HepG2 (cell line): Measurements from ENCODE around the gene PIGR. TPM values are rescaled to one million over a fixed set of nuclear protein-coding genes. Genes with fewer than 3 reads are reported as not detected.

Experiments
- ARID4A ChIP-seq: sonication (generic); formaldehyde crosslinking; IDR thresholded peaks from 2 replicates; pipeline ENCODE4 v1.5.0; 2020; ENCODE audit warnings: mild to moderate bottlenecking, missing genetic modification reagents, borderline replicate concordance
- FOXA3 ChIP-seq: IDR thresholded peaks from 2 replicates; pipeline ENCODE4 v1.6.1; 2016; ENCODE audit warnings: missing genetic modification reagents, missing compliant biosample characterization
- FOXC1 ChIP-seq: sonication (generic); formaldehyde crosslinking; IDR thresholded peaks from 2 replicates; pipeline ENCODE4 v1.8.0; 2022; ENCODE audit warnings: mild to moderate bottlenecking, missing genetic modification reagents, borderline replicate concordance
- JUNB ChIP-seq: sonication (generic); formaldehyde crosslinking; IDR thresholded peaks from 2 replicates; pipeline ENCODE4 v1.8.0; 2022; ENCODE audit warnings: missing genetic modification reagents, mild to moderate bottlenecking, borderline replicate concordance
- KLF12 ChIP-seq: sonication (generic); formaldehyde crosslinking; IDR thresholded peaks from 2 replicates; pipeline ENCODE4 v1.4.0; 2020; ENCODE audit warnings: missing genetic modification reagents, borderline replicate concordance
- MAFF ChIP-seq: IDR thresholded peaks from 2 replicates; pipeline ENCODE4 v1.6.1; 2011; ENCODE audit warnings: low read depth, low read length, improper control_type of control experiment
- THAP9 ChIP-seq: sonication (generic); formaldehyde crosslinking; IDR thresholded peaks from 2 replicates; pipeline ENCODE4; 2020; ENCODE audit warnings: missing genetic modification reagents, mild to moderate bottlenecking, borderline replicate concordance
- U2AF1 ChIP-seq: fragments of 200-400 bp; formaldehyde crosslinking; optimal IDR thresholded peaks from 2 replicates; pipeline ENCODE3; 2017; ENCODE audit warnings: mild to moderate bottlenecking, low read depth, low read length
- XRCC5 ChIP-seq: fragments of 200-400 bp; formaldehyde crosslinking; optimal IDR thresholded peaks from 2 replicates; pipeline ENCODE3; 2017; ENCODE audit warnings: mild to moderate bottlenecking, low read length
- ZNF574 ChIP-seq: sonication (generic); formaldehyde crosslinking; IDR thresholded peaks from 2 replicates; pipeline ENCODE4 v1.4.0; 2020; ENCODE audit warnings: missing genetic modification reagents
- polyA plus RNA-seq, 8 experiments: library from polyadenylated mRNA; depleted of rRNA in 3 of 8; stranded (reverse) in 7 of 8; unstranded in 1 of 8; fragments of >200 nt; fragmentation: Illumina TruSeq in 4 of 8; extraction: Trizol in 4 of 8; gene quantifications; 2 replicates each; pipeline versions ENCODE4 v1.2.1 to v1.2.3, GENCODE V29; 2011 to 2016; ENCODE audit warnings: low read depth in 4 of 8, missing spikeins in 1 of 8, mixed read lengths in 1 of 8; ENCODE audit not compliant: insufficient read depth in 1 of 8
- total RNA-seq, 5 experiments: library from RNA; depleted of rRNA; stranded (reverse); fragments of >200 nt; fragmentation: Illumina TruSeq; extraction: Trizol; gene quantifications; 2 replicates each; pipeline ENCODE4 v1.2.3, GENCODE V29; 2016; ENCODE audit warnings: low read depth in 1 of 5
- TF ChIP-seq, protein P1 (sequence below): sonication (generic); formaldehyde crosslinking; IDR thresholded peaks from 2 replicates; pipeline ENCODE4 v1.5.1; 2020; ENCODE audit warnings: missing genetic modification reagents, mild to moderate bottlenecking, borderline replicate concordance
- TF ChIP-seq, protein P2 (sequence below): sonication (generic); formaldehyde crosslinking; conservative IDR thresholded peaks from 2 replicates; pipeline ENCODE4 v1.8.0; 2022; ENCODE audit warnings: low read depth, missing genetic modification reagents

PIGR gene
- total and polyA plus RNA-seq, 2 of the 13 experiments (the other 11 are each of a cell fraction or from before 2014, with no cell fraction given) = not detected

GRCh38 chr1:206935491-206936067 lies 10.7 kb downstream of the PIGR start (continued):
- TF ChIP-seq ARID4A = no peak
- TF ChIP-seq, protein P1, sequence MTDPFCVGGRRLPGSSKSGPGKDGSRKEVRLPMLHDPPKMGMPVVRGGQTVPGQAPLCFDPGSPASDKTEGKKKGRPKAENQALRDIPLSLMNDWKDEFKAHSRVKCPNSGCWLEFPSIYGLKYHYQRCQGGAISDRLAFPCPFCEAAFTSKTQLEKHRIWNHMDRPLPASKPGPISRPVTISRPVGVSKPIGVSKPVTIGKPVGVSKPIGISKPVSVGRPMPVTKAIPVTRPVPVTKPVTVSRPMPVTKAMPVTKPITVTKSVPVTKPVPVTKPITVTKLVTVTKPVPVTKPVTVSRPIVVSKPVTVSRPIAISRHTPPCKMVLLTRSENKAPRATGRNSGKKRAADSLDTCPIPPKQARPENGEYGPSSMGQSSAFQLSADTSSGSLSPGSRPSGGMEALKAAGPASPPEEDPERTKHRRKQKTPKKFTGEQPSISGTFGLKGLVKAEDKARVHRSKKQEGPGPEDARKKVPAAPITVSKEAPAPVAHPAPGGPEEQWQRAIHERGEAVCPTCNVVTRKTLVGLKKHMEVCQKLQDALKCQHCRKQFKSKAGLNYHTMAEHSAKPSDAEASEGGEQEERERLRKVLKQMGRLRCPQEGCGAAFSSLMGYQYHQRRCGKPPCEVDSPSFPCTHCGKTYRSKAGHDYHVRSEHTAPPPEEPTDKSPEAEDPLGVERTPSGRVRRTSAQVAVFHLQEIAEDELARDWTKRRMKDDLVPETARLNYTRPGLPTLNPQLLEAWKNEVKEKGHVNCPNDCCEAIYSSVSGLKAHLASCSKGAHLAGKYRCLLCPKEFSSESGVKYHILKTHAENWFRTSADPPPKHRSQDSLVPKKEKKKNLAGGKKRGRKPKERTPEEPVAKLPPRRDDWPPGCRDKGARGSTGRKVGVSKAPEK (CRISPR knock-in tag) = no peak; the same call in 1 of the 2 replicates
- TF ChIP-seq FOXA3 (CRISPR knock-in tag) = peak; percentile 6; the same call in 1 of the 2 replicates
- 0 out of 2 replicates have a peak, but pooled peaks have one; percentile 24 for TF ChIP-seq FOXC1 (CRISPR knock-in tag)
- TF ChIP-seq THAP9 (CRISPR knock-in tag) = no peak
- TF ChIP-seq XRCC5 = peak; percentile 95
- TF ChIP-seq U2AF1 = no peak
- no peak for TF ChIP-seq MAFF
- no peak for TF ChIP-seq JUNB (CRISPR knock-in tag)
- TF ChIP-seq ZNF574 (CRISPR knock-in tag) = peak; percentile 61; the same call in 1 of the 2 replicates
- TF ChIP-seq, protein P2, sequence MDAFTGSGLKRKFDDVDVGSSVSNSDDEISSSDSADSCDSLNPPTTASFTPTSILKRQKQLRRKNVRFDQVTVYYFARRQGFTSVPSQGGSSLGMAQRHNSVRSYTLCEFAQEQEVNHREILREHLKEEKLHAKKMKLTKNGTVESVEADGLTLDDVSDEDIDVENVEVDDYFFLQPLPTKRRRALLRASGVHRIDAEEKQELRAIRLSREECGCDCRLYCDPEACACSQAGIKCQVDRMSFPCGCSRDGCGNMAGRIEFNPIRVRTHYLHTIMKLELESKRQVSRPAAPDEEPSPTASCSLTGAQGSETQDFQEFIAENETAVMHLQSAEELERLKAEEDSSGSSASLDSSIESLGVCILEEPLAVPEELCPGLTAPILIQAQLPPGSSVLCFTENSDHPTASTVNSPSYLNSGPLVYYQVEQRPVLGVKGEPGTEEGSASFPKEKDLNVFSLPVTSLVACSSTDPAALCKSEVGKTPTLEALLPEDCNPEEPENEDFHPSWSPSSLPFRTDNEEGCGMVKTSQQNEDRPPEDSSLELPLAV (CRISPR knock-in tag) = no peak
- TF ChIP-seq KLF12 (CRISPR knock-in tag) = no peak
